Heart left ventricle (tissue), 13 donors: ENCODE results near the gene EHMT1.

Source experiments
- POLR2A ChIP-seq, 2 donors: fragments of 450-650 bp; IDR thresholded peaks; one replicate each; pipeline ENCODE4 v1.6.1; 2017; ENCODE audit warnings: antibody characterized with exemption in 2 of 2, mild to moderate bottlenecking in 2 of 2, moderate library complexity in 2 of 2
- TF ChIP-seq, protein P1 (sequence below), 12 donors: fragments of 200-600 bp; sonication (generic) in 4 of 12; IDR thresholded peaks; one replicate each; pipeline versions ENCODE4 v1.5.0 to v1.8.0; 2018 to 2022; ENCODE audit warnings: antibody characterized with exemption in 12 of 12, mild to moderate bottlenecking in 5 of 12
- donor health status: ischemic (EF 13 %, LVEDD 7.1; RV severe dilation, severe dysfunction).
- donor health status: DM: no; HTN: yes; CAD: no.
- donor health status: DM: no; HTN: no; CAD: no.
- donor health status: ischemic (EF 25% LVEDD 6.9; RV normal size, moderate dysfunction).
- donor health status: ischemic (EF 25% LVEDD 5.7; RV mildly dilated, moderate dysfunction).
- donor health status: ischemic (EF 35%, LVEDD 5.7; RV mildly dilated, moderate dysfunction).
- donor health status: nonischemic (EF 11% LVEDD 7.7; RV severe dilation, severe dysfunction).
- donor health status: DM: yes; HTN: yes; CAD: no.
- donor health status: PGD.
- donor health status: ischemic (EF 29% LVEDD 5.4; RV normal size, mild dysfunction).
- donor health status: nonischemic (EF 23%, LVEDD 6.1; RV moderate dilation, normal function).

DNA sequence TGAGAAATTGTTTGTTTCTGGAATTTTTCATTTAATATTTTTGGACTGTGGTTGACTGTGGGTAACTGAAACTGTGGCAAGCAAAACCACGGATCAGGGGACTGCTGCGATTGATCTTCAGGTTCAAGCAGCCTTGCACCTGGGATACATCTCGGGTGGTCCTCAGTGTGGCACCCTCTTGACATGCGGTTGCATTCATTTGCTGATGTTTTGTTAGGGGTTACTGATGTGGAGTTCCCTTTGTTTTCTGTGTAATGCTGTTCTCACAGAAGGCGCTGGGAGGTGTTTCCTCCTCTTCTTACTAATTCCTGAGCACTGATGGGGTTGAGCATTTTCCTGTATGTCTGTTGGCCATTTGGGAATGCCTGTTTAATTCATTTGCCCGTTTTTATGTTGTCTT, 60.4 kb downstream of the EHMT1 start:
- no peak for TF ChIP-seq POLR2A (IDR thresholded peaks at IDR 0.05)
- TF ChIP-seq, protein P1, sequence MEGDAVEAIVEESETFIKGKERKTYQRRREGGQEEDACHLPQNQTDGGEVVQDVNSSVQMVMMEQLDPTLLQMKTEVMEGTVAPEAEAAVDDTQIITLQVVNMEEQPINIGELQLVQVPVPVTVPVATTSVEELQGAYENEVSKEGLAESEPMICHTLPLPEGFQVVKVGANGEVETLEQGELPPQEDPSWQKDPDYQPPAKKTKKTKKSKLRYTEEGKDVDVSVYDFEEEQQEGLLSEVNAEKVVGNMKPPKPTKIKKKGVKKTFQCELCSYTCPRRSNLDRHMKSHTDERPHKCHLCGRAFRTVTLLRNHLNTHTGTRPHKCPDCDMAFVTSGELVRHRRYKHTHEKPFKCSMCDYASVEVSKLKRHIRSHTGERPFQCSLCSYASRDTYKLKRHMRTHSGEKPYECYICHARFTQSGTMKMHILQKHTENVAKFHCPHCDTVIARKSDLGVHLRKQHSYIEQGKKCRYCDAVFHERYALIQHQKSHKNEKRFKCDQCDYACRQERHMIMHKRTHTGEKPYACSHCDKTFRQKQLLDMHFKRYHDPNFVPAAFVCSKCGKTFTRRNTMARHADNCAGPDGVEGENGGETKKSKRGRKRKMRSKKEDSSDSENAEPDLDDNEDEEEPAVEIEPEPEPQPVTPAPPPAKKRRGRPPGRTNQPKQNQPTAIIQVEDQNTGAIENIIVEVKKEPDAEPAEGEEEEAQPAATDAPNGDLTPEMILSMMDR (IDR thresholded peaks at IDR 0.05) = no peak
